HG02642 (cell line): ENCODE data around the gene PTPRD.

Experiments used
- ATAC-seq: cut with Tn5 transposase; IDR thresholded peaks from one replicate; pipeline ENCODE4 v1.9.1; 2021; ENCODE audit warnings: mild to moderate bottlenecking; ENCODE audit not compliant: unreplicated experiment, poor library complexity

The PTPRD gene

DNA sequence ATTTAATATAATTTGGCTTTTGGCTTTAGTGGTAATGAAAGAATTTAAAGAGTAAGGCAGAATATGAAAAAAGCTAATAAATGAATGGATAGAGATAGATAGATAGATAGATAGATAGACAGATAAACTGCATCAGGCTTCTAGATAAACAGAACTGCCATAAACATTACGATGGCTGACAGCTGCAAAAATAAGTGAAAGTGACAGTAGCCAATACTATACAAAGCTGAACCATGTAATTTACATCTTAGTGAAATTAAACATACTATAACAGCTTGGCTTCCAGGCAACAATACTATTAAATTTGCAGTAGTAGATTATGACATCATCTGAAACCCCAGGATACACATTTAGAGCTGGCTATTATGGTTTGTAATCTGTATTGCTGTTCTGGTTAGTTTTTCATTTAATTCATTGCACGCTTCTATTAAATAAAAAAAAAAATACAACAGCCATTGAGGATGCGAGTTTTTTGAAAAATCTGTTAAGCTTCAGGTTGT, 1354.8 kb downstream of the PTPRD start:
- no peak for ATAC-seq

DNA sequence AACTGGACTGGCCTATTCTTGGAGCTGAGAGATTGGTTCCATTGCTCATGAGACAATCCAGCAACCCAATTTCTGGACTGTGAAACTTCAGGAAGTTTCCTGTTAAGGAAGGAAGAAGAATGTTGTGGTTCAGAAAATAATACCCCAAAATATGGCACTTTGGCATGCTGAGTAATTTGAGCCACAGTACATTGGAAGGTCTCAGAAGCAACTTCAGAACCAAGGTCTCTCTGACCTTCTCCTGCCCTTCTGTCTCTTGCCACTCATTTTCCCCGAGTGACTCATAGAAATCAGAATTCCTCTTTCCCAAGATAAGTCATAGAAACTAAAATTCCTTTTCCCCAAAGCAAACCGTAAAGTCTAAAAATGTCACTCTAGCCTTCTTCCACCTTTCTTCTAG, 1366.1 kb downstream of the PTPRD start:
- ATAC-seq = no peak

DNA sequence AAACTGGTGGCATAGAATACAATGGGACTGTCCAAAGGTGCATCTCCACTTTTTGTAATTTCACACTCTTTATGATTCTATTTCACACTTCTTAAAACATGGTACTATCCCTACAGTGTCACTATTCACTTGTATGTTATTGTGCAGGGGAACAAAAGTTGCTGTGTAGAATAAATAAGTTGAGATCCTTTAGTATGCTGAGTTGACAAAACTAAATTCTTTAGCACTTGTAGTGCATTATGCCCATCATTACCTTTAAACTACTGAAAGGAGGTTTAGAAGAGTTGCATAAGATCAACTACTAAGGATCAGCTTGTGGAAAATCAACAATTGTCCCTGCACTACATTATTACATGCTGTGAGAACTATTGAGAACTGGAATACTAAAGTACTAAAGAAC, 1380.9 kb downstream of the PTPRD start:
- ATAC-seq = no peak

DNA sequence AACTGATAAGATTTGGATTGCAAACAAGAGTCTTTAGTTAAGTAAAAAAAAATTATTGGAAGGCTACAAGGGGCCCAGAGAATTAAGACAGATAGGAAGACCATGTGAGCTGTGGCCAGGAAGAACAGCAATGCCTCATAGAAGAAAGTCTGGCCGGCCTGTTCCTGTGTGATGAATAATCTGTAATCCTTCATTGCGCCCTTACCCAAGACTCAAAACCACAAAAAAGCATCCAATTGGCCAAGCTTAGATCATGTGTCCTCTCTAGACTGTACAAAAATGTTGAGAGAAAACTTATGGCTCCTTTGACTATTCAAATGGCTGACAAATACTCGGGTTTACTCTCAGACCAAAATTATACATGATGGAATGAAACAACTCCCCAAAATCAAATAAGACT, 1383.5 kb downstream of the PTPRD start:
- no peak for ATAC-seq

DNA sequence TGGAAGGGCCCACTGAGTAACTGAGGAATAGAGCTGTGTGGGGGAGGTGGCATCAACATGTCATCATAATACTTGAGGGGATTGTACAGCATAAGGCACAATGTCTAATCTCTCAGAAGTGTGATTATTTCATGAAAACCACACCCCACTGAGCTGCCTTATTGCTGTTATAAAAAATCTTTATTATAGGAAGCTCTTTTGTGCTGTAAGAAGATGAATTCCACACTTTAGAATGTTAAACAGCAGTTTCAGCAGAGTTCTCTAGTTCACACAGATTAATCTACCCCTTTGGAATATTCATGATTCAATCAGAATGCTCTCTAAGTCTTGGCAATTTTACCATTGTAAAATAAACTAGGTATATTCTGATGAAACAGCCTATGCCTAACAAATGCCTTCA, 1389.6 kb downstream of the PTPRD start:
- ATAC-seq = no peak

DNA sequence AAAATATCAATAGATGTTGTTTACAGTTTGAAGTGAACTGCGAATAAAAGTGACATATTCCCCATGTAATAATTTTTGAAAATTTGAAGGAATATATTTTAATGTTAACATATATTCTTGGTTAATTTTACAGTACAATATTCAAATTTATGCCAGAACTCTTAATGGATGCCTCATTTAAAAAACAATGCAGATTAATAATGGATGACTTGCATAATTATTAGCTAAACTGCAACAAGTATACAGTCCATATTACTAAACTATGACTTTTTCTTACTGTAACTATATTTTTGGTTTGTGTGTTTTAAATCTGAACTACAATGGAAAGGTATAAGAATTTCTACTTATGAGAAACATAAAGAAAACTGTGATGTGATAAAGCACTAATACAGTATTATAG, 1390.1 kb downstream of the PTPRD start:
- no peak for ATAC-seq

DNA sequence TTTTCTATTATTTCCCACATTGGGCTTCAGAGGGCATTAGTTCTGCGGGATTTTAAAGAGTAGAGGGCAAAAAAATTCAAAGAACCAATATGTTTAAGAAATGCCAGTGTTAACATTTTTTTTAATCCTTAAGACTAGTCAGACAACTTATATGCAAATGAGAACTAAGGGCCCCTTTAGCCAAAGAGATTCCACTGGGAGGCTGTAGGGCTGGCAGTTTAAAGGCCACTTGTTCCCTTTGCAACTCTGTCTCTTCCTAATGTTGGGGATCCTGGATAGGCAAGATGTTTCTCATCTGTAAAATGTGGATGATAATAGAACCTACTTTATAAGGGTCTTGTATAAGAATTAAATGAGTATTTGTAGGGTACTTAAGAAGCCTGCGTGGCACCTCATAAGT, 1395.9 kb downstream of the PTPRD start:
- ATAC-seq = no peak

DNA sequence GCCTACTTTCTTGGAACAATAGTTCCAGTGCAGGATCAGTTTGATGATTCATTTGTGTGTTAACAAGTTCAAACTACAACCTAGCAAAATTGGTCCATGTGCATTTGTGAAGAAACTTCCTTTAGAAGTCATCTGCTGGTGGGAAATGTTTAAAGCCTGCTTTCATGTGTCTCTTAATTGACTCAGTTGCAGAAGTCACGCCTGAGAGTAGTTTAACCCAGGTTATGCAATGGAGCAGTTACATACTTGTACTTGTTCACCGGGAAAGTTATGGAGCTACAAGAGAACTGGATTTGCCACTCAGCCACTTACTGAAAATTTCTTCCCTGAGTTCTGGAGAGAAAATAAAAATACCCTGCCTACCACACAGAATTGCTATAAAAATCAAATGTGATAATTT, 1397.8 kb downstream of the PTPRD start:
- ATAC-seq = no peak

DNA sequence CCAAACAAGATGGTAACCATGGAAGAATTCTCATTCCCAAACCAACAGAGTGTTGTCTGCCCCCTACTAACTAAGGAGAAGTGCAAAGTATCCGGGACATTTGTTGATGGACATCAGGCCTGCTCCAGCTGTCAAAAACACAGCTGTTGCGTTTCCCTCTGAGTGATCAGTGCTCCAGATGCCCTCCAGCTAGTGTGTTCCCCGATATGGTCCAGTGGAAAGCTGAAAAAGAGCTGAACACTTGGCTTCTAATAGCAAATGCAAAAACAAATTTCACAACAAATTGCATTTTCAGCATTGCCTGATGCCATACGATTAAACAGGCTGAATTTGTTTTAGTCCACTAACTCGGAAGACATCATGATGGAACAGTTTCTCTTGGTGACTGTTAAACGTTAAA, 1398.7 kb downstream of the PTPRD start:
- no peak for ATAC-seq

DNA sequence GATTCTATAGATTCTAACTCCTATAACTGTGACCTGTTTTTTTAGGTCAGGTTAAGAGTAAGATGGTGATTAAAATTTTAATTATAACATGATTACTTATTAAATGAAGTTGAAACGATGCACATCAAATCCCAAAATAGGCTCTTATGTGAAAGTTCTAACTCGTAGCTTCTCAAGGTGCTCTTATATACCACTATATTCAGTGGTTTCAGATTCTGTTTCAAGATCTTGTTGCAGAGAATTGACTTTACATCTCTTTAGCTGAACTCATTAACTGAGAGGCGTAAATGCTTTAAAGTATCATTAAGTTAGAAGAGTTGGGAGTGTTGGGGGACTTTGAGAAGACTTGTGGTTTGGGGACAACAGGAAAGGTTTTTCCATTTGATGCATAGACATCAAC, 1399.8 kb downstream of the PTPRD start:
- ATAC-seq = no peak

DNA sequence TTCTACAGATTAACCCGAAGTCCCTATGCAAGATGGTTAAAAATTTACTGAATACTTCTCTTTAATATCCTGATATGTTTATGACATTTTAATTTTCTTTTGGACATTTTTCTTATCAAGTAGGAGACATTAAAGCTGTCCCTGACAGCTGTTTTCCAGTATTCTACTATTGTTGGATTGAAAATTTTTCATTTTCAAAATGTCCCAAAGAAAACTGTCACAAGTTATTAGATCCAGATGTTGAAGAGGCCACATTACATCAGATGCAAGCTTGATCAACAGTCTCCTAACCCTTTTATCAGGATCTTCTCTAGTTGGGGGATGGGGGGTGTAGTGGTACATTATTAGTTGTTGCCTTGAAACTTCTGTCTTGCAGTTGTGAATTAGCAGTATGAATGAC, 1410.5 kb downstream of the PTPRD start:
- ATAC-seq = no peak

DNA sequence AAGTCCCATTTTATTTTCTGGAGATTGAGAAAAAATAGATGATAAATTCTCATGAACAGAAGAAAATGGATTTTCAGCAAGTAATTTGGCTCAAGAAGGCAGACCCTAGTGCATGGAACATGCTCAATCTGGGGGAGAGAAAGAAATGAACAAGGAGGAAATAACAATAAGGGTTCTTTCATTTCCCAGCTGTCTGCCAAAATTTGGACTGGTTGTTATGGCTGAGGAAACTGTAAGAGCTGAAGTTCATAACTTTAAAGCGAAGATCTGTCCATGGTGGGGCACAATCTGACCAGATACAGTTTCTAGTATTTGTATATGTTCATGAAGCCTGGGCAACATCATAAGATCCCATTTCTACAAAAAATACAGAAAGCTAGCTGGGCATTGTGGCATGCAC, 1426.7 kb downstream of the PTPRD start:
- no peak for ATAC-seq

DNA sequence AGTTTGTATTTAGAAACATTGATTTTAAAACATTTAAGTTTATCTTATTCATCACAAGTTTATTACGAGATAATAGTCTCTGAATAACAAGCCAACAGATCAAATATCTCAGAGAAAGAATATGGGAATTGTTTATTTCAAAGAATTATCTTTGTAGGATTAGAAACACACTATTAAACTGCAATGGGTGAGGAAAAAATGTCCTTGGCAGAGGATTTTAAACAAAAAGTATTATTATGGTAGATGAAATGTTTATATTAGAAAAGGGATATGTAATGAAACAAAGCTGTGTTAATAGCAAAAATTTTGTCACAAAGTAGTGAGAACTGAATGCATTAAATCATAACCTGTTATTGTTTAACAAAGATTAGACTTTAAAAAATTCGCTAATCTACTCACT, 1430.4 kb downstream of the PTPRD start:
- ATAC-seq = no peak

DNA sequence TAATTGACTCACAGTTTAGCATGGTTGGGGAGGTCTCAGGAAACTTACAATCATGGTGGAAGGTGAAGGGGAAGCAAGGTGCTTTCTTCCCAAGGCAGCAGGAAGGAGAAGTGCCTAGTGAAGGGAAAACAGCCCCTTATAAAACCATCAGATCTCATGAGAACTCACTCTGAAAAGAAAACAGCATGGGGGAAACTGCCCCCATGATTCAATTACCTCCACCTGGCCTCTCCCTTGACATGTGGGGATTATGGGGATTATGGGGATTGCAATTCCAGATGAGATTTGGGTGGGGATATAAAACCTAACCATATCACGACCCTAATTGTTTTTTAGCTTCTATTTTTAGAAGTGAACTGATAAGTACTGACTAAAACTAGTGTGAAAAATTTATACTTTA, 1435.7 kb downstream of the PTPRD start:
- no peak for ATAC-seq

DNA sequence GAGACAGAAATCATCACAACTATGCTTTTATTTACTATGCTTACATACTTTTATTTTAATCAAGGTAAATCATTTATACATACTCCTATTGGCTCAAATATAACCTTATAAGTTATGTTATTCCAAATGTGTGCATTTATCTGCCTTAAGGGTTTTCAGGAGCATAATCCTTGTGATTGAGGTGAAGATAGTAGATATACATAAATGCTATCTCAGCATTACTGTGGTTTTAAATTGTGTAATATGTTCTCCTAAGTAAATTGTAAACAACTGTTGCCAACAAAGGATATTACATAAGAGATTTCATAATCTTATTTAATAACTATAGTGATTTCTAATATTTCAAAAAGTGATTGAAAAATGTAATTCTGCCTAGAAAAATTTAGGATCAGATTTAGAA, 1438.4 kb downstream of the PTPRD start:
- ATAC-seq = no peak

DNA sequence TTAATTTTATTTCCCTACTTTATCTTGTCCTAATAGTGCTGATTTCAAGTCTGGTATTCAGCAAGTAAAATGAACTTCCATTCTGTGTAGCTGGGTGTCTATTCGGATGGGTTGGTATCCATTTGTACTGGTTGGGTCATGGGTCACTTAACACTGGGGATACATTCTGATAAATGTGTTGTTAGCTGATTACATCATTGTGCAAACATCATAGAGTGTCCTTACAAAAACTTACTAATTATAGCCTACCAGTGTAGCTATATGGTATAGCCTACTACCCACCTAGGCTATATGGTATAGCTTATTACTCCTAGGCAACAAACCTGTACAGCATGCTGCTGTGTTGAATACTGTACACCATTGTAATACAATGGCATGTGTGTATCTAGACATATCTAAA, 1439.5 kb downstream of the PTPRD start:
- ATAC-seq = no peak

DNA sequence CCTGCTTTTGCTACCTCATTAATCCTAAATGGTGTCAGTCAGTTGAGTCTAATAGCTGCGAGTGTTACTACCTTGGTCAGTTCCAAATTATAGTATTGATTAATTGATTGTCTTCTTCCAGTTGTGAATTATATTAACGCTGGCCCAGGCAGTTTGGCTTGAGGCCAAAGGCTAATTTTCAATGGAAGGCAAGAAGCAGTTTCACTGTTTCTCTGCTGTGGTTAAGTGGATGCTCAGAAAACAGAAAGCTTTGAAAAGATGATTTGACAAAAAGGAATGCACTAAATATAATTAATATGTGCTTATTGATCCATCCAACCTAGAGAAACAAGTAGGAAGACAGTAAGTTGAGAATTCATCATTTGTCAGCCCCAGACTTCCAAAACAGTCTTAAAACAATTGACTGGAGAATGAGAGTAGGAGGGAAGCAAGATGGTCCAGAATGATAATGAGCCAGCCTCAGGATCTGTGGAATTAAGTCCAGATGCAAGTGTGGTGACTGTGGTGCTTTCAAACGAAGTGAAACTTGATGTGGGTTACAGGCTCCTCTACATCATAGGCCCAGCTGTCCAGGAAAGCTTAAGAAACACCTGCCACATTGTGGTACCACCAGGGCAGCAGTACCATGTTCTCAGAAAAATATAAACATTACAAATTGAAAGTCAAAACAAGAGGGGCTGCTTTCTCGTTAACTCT, 1442.2 kb downstream of the PTPRD start:
- no peak for ATAC-seq

DNA sequence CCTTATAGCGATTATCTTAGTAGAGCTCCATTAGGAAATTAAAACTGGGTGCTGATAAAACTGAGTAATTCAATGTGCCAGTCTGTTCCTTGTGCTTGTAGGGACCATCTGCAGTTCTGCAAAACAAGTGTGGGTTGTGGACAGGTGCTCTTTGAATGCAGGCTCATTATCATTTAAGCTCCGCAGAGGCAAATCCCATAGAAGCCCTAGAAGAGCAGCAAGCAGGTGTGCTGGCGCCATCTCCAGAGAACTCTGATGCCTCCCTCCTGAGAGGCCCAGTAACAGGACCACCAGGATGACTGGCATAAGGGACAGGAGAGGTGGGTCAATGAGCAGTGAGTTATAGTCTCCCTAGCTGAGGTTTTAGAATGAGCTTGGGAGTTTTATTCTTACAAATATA, 1470.8 kb downstream of the PTPRD start:
- ATAC-seq = no peak

DNA sequence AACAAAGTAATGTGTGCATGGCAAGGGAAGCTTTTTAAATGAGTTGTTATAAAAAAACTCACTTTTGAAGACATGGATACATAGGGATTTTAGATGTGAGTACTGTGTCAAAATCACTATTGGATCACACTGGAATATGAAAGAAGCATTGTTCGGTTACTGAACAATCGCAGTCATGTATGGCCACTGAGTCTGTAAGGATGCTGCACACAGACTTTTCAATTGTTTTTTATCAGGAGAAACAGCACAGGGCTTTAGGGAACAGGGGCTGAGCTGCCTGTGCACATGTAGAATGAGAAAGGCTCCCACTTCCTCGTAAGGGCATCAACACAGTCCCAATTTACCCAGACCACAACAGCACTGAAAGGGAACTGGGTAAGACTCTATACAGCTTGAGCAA, 1479.3 kb downstream of the PTPRD start:
- ATAC-seq = no peak

DNA sequence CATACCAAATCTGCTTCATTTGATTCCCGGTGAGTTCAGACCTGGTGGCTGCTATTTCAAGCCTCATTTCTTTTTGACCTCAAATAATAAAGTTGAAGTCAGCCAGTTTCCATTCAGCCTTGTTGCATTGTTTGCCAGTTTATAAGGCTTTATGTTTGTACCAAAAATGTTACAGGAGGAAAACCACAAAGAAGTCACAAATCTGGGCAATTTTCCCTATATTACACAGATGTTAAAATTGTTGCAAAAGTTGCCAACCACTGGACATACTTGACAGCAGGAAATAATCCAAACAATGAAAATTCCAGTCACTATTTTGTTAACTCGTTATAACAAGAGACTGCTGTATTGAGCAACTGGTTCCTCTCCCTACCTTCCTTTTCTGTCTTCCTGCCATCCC, 1488.2 kb downstream of the PTPRD start:
- ATAC-seq = no peak

DNA sequence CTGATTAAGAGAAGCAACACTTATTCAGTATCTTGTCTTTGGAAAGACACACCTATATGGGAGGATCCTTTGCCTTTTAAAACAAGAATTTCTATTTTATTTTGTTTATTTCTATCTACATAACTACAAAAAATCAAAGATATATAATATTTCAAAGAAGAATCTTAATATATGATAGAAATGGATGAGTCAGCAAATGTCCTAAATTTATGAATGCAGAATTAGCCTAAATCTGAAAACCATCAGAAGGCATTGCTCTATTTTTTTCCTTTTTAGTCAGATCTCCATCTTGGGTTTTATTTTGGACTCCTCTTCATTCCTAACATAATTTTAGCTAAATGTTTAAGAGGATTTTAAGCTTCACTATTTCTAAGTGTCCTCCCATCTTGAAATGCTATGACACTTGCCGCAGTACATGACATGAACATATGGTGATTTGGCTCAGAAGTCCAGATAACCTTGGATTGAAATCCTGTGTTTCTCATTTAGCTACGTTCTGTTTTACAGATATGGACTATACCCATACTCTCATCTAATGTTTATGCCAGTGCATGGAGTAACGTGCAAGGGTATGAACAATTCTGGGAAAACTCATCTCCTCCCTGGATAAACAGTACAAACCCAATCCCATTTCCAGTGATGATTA, 1490.4 kb downstream of the PTPRD start:
- no peak for ATAC-seq

DNA sequence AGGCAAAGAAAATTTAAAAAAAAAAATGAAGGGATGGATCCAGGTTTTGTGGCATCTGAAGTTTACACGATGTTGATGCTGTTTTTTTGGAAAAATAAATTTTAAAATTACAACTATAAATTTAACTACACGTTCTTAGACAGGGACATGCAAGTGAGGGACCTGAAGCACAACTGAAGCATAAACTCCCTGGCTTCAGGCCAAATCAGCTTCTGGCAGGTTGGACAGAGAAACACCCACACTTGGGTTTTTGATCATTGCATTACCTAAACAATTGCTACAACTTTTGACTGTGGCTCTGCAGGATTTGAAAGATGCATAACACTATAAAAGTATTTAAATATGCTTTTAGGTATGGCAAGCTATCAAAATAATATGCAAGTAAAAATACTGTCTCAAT, 1494.9 kb downstream of the PTPRD start:
- ATAC-seq = no peak
